ENCODE measurements around the gene RHBDL3.

The RHBDL3 gene

DNA sequence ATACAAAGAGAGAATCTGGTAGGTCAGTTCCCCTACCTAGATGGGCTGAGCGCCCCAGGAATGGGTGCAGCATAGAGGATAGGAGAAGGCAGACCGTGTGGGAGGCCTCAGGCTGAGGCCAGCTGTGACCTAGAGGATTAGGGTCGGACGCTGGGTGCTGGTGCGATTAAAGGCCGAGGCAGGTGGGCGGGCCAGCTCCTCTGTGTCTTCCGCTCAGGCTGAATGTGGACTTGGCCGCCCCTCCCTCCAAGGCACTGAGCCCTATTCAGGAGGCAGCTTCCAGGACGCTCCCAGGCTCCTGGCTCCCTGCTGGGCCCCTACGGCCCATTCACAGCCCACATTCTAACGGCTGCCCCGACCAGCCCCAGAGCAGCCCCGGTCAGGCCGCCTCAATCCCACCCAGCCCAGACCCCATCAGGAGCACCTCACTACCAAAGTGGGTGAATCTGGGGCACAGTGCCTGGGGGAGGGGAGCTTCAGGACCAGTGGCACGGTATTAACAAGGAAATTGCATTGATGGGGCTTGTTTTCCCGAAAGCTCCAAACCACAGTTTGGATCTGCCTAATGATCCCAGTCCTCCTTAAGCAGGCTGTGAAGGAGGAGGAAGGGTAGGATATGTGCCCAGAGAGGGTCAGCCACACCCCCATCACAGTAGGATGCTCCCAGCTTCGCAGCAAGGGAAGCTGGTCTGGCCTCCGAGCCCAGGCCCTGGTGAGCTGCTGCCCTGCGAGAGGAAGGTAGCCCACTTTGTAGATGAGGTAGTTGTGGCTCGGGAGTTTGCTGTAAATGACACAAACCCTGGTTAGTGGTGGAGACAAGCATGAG is 14.5 kb downstream of the RHBDL3 start:
- TF ChIP-seq, protein P1, sequence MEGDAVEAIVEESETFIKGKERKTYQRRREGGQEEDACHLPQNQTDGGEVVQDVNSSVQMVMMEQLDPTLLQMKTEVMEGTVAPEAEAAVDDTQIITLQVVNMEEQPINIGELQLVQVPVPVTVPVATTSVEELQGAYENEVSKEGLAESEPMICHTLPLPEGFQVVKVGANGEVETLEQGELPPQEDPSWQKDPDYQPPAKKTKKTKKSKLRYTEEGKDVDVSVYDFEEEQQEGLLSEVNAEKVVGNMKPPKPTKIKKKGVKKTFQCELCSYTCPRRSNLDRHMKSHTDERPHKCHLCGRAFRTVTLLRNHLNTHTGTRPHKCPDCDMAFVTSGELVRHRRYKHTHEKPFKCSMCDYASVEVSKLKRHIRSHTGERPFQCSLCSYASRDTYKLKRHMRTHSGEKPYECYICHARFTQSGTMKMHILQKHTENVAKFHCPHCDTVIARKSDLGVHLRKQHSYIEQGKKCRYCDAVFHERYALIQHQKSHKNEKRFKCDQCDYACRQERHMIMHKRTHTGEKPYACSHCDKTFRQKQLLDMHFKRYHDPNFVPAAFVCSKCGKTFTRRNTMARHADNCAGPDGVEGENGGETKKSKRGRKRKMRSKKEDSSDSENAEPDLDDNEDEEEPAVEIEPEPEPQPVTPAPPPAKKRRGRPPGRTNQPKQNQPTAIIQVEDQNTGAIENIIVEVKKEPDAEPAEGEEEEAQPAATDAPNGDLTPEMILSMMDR (IDR thresholded peaks at IDR 0.05; ENCODE audit: insufficient read depth, low read depth, low read length, missing control alignments) = no peak
- DNase-seq (ENCODE audit: low read depth) = no peak
- H3K4me3 ChIP-seq (ENCODE audit: low read length) = no peak overlapping the region

DNA sequence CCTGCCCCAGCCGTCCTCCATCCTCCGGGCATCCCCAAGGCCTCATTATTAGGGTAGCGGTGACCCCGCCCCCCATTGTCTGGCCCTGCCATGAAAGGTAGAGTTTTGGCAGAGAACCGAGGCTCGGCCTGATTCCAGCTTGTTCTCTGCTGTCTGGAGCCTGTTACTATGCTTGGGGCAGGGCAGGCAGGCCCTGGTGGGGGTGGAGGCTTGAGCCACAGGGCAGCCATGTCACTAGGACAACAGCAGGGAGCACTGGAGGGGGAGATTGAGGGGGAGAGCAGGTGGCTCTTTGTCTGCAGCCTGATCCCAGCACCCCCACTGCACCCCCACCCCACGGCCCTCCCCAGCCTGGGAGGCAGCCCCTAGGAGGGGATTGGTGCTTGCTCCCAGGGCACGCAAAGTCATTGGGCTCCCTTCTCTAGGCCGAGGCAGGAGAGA is 15.4 kb downstream of the RHBDL3 start:
- DNase-seq (ENCODE audit: low read depth) = no peak
- TF ChIP-seq, protein P1 (IDR thresholded peaks at IDR 0.05; ENCODE audit: insufficient read depth, low read depth, low read length, missing control alignments) = no peak
- H3K4me3 ChIP-seq (ENCODE audit: low read length) = no peak overlapping the region

DNA sequence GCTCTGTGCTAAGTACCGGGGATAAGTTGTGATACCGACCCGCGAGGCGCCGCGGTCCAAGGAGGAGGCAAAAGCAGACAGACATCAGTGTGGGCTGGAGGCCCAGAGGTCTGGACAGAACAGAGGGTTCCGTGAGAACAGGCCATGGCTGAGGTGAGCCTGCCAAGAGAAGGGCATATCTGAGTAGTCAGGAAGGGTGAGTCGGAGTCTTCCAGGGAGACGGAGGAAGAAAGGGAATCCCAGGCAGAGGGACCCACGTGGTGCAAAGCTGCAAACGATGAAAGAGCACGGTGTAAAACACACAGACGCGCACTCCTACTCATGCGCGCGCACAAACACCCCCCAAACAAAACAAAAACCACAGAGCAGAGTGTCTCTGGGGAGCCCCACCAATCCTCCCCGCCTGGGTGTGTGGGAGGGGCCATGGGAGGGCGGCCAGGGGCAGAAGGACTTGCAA is 18.1 kb downstream of the RHBDL3 start:
- TF ChIP-seq, protein P1 (IDR thresholded peaks at IDR 0.05; ENCODE audit: insufficient read depth, low read depth, low read length, missing control alignments) = no peak
- H3K4me3 ChIP-seq (ENCODE audit: low read length) = no peak overlapping the region
- no peak for DNase-seq (ENCODE audit: low read depth)

DNA sequence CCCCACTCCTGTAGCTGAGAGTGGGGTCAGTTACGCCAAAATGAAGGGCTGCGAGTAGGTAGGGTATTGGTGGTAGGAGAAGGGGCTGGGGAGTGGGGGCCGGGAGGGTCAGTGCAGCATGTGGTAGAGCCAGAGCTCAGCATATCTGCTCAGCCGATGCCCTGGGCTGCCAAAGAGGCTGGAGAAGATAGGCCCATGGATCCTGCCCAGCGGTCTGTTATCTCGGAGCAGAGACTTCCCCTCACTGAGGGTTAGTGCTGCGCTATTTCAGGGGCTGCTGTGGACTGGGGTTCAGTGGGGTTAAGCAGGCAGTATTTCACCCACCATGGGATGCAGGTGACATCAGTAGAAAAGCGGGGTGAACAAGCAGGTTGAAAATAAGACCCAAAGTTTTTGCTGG is 19.7 kb downstream of the RHBDL3 start:
- TF ChIP-seq, protein P1 (IDR thresholded peaks at IDR 0.05; ENCODE audit: insufficient read depth, low read depth, low read length, missing control alignments) = no peak
- DNase-seq (ENCODE audit: low read depth) = no peak
- H3K4me3 ChIP-seq (ENCODE audit: low read length) = no peak overlapping the region

DNA sequence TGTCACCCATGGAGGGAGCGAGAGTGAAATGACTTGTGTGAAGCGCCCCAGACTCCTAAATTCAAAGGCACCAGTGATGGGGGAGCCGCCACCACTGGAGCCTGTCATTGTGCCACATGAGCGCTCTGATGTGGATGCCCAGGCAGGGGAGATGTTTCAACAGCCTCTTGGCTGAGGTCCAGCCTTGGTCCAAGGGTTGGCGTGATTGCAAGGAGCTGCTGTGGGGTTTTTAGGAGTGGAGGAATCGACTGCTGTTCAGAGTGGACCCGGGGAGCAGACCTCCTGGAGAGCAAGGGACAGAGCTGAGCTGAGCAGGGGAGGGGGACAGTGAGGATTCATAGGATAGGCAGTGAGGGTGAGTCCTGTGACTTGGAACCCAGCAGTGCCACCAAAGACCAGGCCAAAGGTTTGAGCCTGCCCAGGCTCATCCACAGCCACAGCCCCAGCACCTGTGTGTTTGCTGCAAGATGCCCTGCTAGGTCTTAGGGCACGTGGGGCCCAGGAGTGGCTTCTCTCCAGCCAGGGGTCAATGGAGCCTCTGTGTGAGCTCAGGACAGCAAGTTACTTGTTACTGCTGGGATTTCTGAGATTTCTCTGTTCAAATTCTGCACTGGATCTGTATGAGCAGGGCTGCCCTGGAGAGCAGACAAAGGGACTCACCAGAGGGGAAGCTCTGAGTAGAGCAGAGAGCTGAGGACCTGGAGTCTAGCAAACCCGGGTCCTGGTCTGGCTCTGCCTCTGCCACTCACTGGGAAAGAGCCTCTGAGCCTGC is 20.3 kb downstream of the RHBDL3 start:
- TF ChIP-seq, protein P1 (IDR thresholded peaks at IDR 0.05; ENCODE audit: insufficient read depth, low read depth, low read length, missing control alignments) = no peak
- DNase-seq (ENCODE audit: low read depth) = no peak
- no peak overlapping the region for H3K4me3 ChIP-seq (ENCODE audit: low read length)

DNA sequence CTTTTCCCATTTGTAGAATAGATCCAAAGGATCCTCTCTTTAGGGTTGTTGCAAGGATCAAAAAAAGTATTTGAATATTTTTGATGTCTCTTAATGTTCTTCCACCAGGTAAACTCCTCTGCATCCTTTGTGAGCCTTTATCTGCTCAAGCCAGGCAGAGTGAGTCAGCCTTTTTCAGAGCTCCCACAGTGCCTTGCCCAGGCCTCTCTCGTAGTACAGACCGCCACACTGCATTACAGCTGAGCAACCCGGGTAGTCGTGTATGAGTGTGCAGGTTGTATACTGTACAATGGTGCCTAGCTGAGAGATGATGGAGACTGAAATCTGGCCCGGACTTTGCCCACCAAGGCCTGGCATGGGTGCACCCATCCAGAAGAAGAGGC is 20.9 kb downstream of the RHBDL3 start:
- no peak for DNase-seq (ENCODE audit: low read depth)
- TF ChIP-seq, protein P1 (IDR thresholded peaks at IDR 0.05; ENCODE audit: insufficient read depth, low read depth, low read length, missing control alignments) = no peak
- no peak overlapping the region for H3K4me3 ChIP-seq (ENCODE audit: low read length)

All from epithelial cell of esophagus (primary cell).